Thoracic aorta (tissue), 2 donors: ENCODE data around the gene ABCA6. TPM values are rescaled to one million over a fixed set of nuclear protein-coding genes. Genes with fewer than 3 reads are reported as not detected.

Experiments used
- ATAC-seq: fragments of 150-250 bp; one replicate; pipeline ENCODE4 v1.8.0; 2017; ENCODE audit warnings: low read depth; ENCODE audit not compliant: insufficient number of reproducible peaks, low FRiP score
- DNase-seq: peaks from one replicate; pipeline ENCODE4 v3.0.0-alpha.2; 2020; ENCODE audit warnings: low spot score
- H3K27ac ChIP-seq, 2 donors: fragments of 200-600 bp; sonication (generic); 1 replicate in 1 of 2; 2 replicates in 1 of 2; pipeline ENCODE4 v1.5.1; 2016; ENCODE audit warnings: mild to moderate bottlenecking in 2 of 2, moderate library complexity in 2 of 2
- H3K27me3 ChIP-seq: fragments of 200-600 bp; sonication (generic); replicated peaks from 2 replicates; pipeline ENCODE4 v1.6.0; 2016; ENCODE audit warnings: mild to moderate bottlenecking; ENCODE audit not compliant: insufficient read depth
- H3K36me3 ChIP-seq: fragments of 200-600 bp; sonication (generic); one replicate; pipeline ENCODE4 v1.5.1; 2016
- H3K4me1 ChIP-seq, 2 donors: fragments of 200-600 bp; sonication (generic); 1 replicate in 1 of 2; 2 replicates in 1 of 2; pipeline versions ENCODE4 v1.5.1 to v1.6.0; 2016; ENCODE audit warnings: low read depth in 2 of 2, mild to moderate bottlenecking in 1 of 2; ENCODE audit not compliant: control insufficient read depth in 1 of 2
- H3K4me3 ChIP-seq: fragments of 200-600 bp; sonication (generic); 2 replicates; pipeline ENCODE4 v1.5.1; 2016; ENCODE audit warnings: mild to moderate bottlenecking
- H3K9me3 ChIP-seq: fragments of 200-600 bp; sonication (generic); 2 replicates; pipeline ENCODE4 v1.5.1; 2016
- CTCF ChIP-seq: fragments of 200-600 bp; sonication (generic); IDR thresholded peaks from one replicate; pipeline ENCODE4 v1.5.1; 2019; ENCODE audit warnings: antibody characterized with exemption
- total RNA-seq, 2 donors: library from RNA; depleted of rRNA; stranded (reverse); fragments of >200 nt; gene quantifications; one replicate each; pipeline versions ENCODE4 v1.1.0 to v1.2.3, GENCODE V29; 2016

Gene ABCA6
- total RNA-seq, 2 donors from 2014 or later, result 38.5 to 43.3 TPM

- H3K4me3 ChIP-seq, result no peak overlapping the region
- H3K4me1 ChIP-seq, result peaks cover 0 to 6% of the 10 kb centered on the region in 2 donors
- no peak overlapping the region for H3K27ac ChIP-seq
- no peaks in the 10 kb centered on the region for H3K27me3 ChIP-seq
- ATAC-seq (no peak), DNase-seq (no peak)
- no peak for TF ChIP-seq CTCF
- no peaks in the 10 kb centered on the region for H3K36me3 ChIP-seq
- H3K9me3 ChIP-seq, result peaks cover 3% of the 10 kb centered on the region
Measured at GRCh38 chr17:69059458-69060175, 82.1 kb downstream of the ABCA6 start.

DNA sequence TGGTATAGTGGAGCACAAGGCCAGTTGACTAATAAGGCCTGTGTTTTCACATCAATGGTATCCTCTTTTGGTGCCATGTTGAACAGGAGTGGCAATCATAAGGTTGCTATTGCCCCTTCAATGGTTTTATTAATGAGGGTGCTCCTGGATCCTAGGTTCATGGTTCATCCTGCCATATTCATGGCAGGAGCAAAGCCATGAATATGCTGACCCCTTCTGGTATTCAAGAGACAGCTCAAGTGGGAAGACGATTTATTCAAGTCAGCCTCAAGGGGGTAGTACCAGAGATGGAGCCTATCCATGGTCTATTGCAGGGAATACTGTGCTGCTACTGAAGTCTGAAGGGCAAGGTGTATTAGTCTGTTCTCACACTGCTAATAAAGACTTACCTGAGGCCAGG is 83.5 kb downstream of the ABCA6 start:
- Histone ChIP-seq H3K27ac (no peak overlapping the region), H3K36me3 (no peaks in the 10 kb centered on the region), H3K4me3 (no peak overlapping the region), H3K4me1 (peaks cover 0 to 6% of the 10 kb centered on the region in 2 donors), H3K9me3 (peaks cover 3% of the 10 kb centered on the region), H3K27me3 (no peaks in the 10 kb centered on the region)
- ATAC-seq, result no peak
- TF ChIP-seq CTCF, result no peak
- DNase-seq, result no peak

GRCh38 chr17:69057280-69057679 is 84.4 kb downstream of the ABCA6 start:
- no peak for TF ChIP-seq CTCF
- no peaks in the 10 kb centered on the region for H3K36me3 ChIP-seq
- no peak for DNase-seq
- peaks cover 3% of the 10 kb centered on the region for H3K9me3 ChIP-seq
- no peak for ATAC-seq
- H3K4me1 ChIP-seq, result peaks cover 0 to 6% of the 10 kb centered on the region in 2 donors
- H3K27me3 ChIP-seq, result no peaks in the 10 kb centered on the region
- no peak overlapping the region for H3K27ac ChIP-seq
- no peak overlapping the region for H3K4me3 ChIP-seq

DNA sequence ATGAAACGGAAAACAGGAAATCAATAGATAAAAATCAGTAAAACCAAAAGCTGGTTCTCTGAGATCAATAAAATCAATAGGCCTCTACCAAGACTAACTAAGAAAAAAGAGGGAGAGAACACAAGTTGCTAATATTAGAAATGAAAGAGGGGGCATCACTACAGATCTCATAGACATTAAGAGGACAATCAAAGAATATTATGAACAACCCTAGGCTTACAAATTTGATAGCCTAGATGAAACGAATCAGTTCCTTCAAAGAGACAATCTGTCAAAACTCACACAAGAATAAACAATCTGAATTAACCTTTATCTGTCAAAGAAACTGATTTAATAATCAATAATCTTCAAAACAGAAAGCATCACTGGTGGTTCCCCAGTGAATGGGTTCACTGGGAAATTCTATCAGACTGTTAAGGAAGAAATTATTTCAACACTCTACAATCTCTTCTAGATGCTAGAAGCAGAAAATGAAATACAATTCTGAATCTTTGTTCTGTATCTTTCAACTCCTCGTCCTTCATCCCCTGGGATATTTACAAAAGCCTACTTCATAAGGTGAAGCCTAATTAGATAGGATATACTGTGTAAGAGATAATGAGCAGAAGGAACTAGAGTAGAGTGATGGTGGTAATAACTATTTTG is 85.4 kb downstream of the ABCA6 start:
- DNase-seq (no peak), ATAC-seq (no peak)
- TF ChIP-seq CTCF, result no peak
- H3K27me3 ChIP-seq, result no peaks in the 10 kb centered on the region
- H3K9me3 ChIP-seq, result peaks cover 3% of the 10 kb centered on the region
- H3K27ac ChIP-seq, result no peak overlapping the region
- H3K4me1 ChIP-seq, result peaks cover 0 to 6% of the 10 kb centered on the region in 2 donors
- H3K4me3 ChIP-seq, result no peak overlapping the region
- H3K36me3 ChIP-seq, result no peaks in the 10 kb centered on the region

GRCh38 chr17:69055334-69055733 is 86.4 kb downstream of the ABCA6 start:
- H3K27me3 ChIP-seq, result no peaks in the 10 kb centered on the region
- no peak for TF ChIP-seq CTCF
- DNase-seq (no peak), ATAC-seq (no peak)
- no peak overlapping the region for H3K27ac ChIP-seq
- no peaks in the 10 kb centered on the region for H3K36me3 ChIP-seq
- H3K4me3 ChIP-seq, result no peak overlapping the region
- H3K9me3 ChIP-seq, result peaks cover 3% of the 10 kb centered on the region
- H3K4me1 ChIP-seq, result no peaks in the 10 kb centered on the region
